ENCODE measurements around the gene RAB11FIP4.
A peak's percentile ranks its signal among the peaks of the same experiment; 100 is the strongest.

Gene RAB11FIP4

GRCh38 chr17:31550389-31551056 lies 159.0 kb downstream of the RAB11FIP4 start:
- no peak for DNase-seq

GRCh38 chr17:31552568-31552967 lies 161.1 kb downstream of the RAB11FIP4 start:
- no peak for DNase-seq

GRCh38 chr17:31553506-31553905 lies 162.0 kb downstream of the RAB11FIP4 start:
- DNase-seq, result no peak

DNA sequence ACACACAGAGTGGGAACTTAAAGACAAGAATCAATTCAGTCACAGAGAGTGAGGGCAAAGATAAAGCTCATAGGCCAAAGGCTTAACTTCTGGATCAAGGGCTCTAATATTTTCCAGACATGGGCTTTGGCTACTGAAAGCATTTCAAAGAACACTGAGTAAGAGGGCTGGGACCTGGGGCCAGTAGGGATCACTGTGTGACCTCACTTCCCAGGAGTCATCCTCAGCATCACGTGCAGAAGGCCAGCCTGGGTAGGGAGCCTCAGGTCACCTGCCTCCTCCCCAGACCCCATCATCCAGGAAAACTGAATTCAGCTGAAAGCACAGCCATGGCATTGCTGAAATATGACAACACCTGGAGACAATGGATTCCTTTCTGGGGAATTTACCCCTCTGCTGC lies 163.5 kb downstream of the RAB11FIP4 start:
- no peak for DNase-seq

GRCh38 chr17:31556969-31557645 lies 165.6 kb downstream of the RAB11FIP4 start:
- DNase-seq, result no peak

- DNase-seq, result peak; percentile 83
These were observed 167.5 kb downstream of the RAB11FIP4 start for GRCh38 chr17:31558748-31559583.

- peak; percentile 40 for DNase-seq
These were observed 168.4 kb downstream of the RAB11FIP4 start for GRCh38 chr17:31559584-31560501.

DNA sequence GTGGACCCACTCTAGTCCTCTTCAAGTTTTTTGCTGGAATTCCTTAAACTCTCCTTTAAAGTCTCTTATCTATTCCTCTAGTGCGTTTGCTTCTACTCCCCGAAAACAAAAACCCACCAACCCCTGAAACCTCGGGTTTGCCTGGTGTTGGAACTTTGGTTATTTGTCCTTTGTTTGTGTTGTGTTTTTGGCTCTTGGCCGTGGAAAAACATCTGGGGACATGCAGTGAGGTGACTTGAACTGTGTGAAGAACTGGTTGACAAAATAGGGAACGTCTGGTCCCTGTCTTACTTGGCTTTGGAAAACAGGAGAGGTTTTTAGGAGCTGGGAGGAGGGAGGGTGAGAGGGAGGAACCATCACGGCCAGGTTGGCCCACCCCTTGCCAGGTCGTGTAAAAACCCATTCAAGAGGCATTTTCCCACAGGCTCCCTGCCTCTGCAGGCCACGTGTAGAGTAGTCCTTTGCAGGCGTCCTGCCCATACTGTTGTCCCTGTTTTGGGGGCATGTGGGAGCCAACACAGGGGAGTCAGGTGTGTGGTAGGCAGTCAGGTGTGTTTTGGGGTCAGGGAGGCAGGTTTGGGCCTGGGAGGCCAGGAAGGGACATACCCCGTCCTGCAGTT lies 169.3 kb downstream of the RAB11FIP4 start:
- peak; percentile 54 for DNase-seq

- peak; percentile 87 for DNase-seq
These were observed 170.2 kb downstream of the RAB11FIP4 start for GRCh38 chr17:31561469-31562375.

GRCh38 chr17:31562376-31562840 lies 170.9 kb downstream of the RAB11FIP4 start:
- no peak for DNase-seq

GRCh38 chr17:31564291-31564690 lies 172.8 kb downstream of the RAB11FIP4 start:
- DNase-seq, result peak; percentile 30

DNA sequence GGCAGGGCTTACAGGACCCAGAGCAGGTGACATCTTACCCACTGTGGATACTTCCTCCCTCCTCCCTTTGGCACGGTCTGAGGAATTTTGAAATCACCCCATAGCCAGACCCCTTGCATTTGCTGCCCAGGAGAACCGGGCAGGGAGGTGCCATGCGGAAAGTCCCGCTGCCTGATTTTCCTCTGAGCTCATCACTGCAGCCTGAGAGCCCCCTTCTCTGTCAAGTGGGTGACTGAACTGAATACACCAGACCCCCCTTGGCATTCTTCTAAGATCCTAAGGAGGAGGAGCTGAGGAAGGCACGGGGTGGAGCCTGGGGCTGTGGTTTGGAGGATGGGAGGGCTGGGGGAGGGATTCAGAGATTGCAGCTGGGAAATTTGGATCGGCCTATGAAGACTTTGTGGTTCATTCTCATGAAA lies 173.4 kb downstream of the RAB11FIP4 start:
- DNase-seq, result peak; percentile 84

- DNase-seq, result no peak
These were observed 174.2 kb downstream of the RAB11FIP4 start for GRCh38 chr17:31565652-31566051.

DNA sequence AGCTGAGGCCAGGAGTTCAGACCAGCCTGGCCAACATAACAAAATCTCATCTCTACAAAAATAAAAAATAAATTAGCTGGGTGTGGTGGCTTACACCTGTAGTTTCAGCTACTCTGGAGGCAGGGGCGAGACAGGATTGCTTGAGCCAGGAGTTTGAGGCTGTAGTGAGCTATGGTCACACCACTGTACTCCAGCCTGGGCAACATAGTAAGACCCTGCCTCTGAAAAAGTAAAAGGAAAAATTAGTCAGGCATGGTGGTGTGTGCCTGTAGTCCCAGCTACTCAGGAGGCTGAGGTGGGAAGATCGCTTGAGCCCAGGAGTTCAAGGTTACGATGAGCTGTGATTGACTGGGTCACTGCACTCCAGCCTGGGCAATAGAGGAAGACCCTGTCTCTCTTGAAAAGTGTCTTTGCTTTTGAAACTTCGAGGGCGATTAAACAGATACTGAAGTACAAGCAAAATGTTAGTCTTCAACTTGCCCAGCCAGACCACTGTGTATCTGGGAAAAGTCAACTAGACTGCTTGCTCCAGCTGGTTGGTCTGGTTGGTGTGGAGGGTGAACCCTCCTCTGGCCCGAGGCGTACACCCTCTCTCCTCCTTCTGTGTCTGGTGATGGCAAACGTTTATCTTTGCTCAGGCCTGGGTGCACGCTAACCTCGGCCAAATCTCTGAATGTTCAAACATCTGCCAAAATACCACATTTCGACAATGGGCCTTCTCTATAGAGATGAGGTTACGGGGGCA lies 174.9 kb downstream of the RAB11FIP4 start:
- no peak for DNase-seq

DNA sequence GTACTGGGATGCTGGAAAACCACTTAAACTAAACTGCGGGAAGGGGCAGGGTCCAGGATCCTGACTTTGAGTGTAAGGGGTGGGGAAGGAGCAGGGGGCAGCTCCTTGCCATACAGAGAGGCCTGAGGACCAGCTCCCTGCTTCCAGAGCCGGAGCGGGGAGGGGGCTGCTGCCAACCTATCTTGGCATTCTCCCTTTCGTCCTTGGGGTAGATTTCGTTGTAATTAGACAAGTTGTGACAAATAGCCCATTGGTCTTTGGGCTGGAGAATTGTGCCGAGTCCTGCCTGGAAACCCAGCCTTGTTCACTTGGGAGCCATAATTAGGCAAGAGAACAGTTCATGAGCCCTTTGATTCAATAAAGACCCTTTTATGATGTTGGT lies 175.5 kb downstream of the RAB11FIP4 start:
- DNase-seq, result no peak

- no peak for DNase-seq
These were observed 176.6 kb downstream of the RAB11FIP4 start for GRCh38 chr17:31568121-31568520.

DNA sequence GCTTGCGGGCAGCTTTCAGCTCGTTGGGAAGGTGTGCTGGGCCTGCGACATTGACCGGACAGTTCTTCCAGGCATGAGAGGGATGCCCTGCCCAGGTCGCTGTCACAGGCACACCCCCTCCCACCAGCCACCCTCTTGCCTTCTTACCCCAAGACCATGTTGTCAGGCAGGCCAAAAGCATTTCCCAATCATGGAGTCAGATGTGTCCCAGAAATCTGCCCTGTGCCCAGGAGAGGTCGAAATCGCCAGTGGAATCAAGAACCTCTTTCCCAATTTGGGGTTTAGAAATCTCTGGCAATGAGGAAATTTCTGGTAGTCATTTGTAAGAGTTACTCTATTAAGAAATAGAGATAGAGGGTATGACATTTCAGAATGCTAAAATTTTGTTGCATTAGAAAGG lies 177.1 kb downstream of the RAB11FIP4 start:
- no peak for DNase-seq

- DNase-seq, result no peak
These were observed 178.8 kb downstream of the RAB11FIP4 start for GRCh38 chr17:31570231-31570630.

GRCh38 chr17:31570951-31571892 lies 179.7 kb downstream of the RAB11FIP4 start:
- peak; percentile 91 for DNase-seq
